Keratinocyte (primary cell): ENCODE measurements around the gene ZNF214. TPM values are rescaled to one million over a fixed set of nuclear protein-coding genes. Genes with fewer than 3 reads are reported as not detected.
"Not testable (repeated sequence)": the region's sequence is repeated elsewhere in the genome, so short reads cannot be mapped to it uniquely, and the experiment has no call there.

Experiments
- DNase-seq: peaks from one replicate; pipeline ENCODE4 v3.0.0-alpha.2; 2011; ENCODE audit warnings: low read depth, missing footprints, low spot score
- FAIRE-seq: peaks from 2 replicates; lab custom pipeline; 2011; peaks lifted over from hg19 to GRCh38; lab: Jason Lieb, UNC
- H2AFZ ChIP-seq: 2 replicates; pipeline ENCODE4 v1.6.0; 2012; ENCODE audit warnings: low read length, control low read depth, inconsistent platforms; ENCODE audit not compliant: control insufficient read depth
- H3K27ac ChIP-seq: 2 replicates; pipeline ENCODE4 v1.5.1; 2011; ENCODE audit warnings: low read length; ENCODE audit not compliant: control insufficient read depth, insufficient read depth
- H3K27me3 ChIP-seq: 3 replicates; pipeline ENCODE4 v1.6.0; 2011; ENCODE audit warnings: low read length; ENCODE audit not compliant: control insufficient read depth, insufficient read depth; ENCODE audit errors: extremely low read depth
- H3K36me3 ChIP-seq, 2 experiments: 2 replicates in 1 of 2; 3 replicates in 1 of 2; pipeline ENCODE4 v1.5.1; 2011; ENCODE audit warnings: low read length in 2 of 2, mild to moderate bottlenecking in 1 of 2; ENCODE audit not compliant: control insufficient read depth in 2 of 2, insufficient read depth in 2 of 2; ENCODE audit errors: extremely low read depth in 1 of 2
- H3K4me1 ChIP-seq: 3 replicates; pipeline ENCODE4 v1.5.1; 2011; ENCODE audit warnings: low read length; ENCODE audit not compliant: control insufficient read depth, insufficient read depth; ENCODE audit errors: extremely low read depth
- H3K4me2 ChIP-seq: 3 replicates; pipeline ENCODE4 v1.6.0; 2011; ENCODE audit warnings: low read depth, low read length; ENCODE audit not compliant: control insufficient read depth, insufficient read depth; ENCODE audit errors: extremely low read depth
- H3K4me3 ChIP-seq, 3 experiments: fragments of 200-600 bp in 1 of 3; sonication (generic) in 1 of 3; 2 replicates in 2 of 3; 3 replicates in 1 of 3; pipeline ENCODE4 v1.5.1; 2011 to 2016; ENCODE audit warnings: low read length in 3 of 3, mild to moderate bottlenecking in 3 of 3, control low read depth in 2 of 3, inconsistent platforms in 1 of 3, low read depth in 1 of 3, mixed read lengths in 1 of 3, mixed run types in 1 of 3, moderate library complexity in 1 of 3; ENCODE audit not compliant: control insufficient read depth in 2 of 3, insufficient read depth in 2 of 3; ENCODE audit errors: extremely low read depth in 1 of 3
- H3K79me2 ChIP-seq: 2 replicates; pipeline ENCODE4 v1.6.0; 2012; ENCODE audit warnings: low read length; ENCODE audit not compliant: control insufficient read depth, insufficient read depth
- H3K9ac ChIP-seq: 3 replicates; pipeline ENCODE4 v1.6.0; 2011; ENCODE audit warnings: low read length; ENCODE audit not compliant: control insufficient read depth, insufficient read depth; ENCODE audit errors: extremely low read depth
- H3K9me1 ChIP-seq: 3 replicates; pipeline ENCODE4 v1.6.0; 2011; ENCODE audit warnings: low read length; ENCODE audit not compliant: control insufficient read depth, insufficient read depth; ENCODE audit errors: extremely low read depth
- H3K9me3 ChIP-seq: 2 replicates; pipeline ENCODE4 v1.5.1; 2012; ENCODE audit warnings: low read depth, low read length; ENCODE audit not compliant: control insufficient read depth
- H4K20me1 ChIP-seq: 3 replicates; pipeline ENCODE4 v1.6.0; 2011; ENCODE audit warnings: low read length; ENCODE audit not compliant: control insufficient read depth, insufficient read depth; ENCODE audit errors: extremely low read depth
- CTCF ChIP-seq, 3 experiments: IDR thresholded peaks in 1 of 3; conservative IDR thresholded peaks in 1 of 3; optimal IDR thresholded peaks in 1 of 3; 2 replicates in 2 of 3; 3 replicates in 1 of 3; pipeline versions ENCODE3 to v1.5.1; 2011; ENCODE audit warnings: low read length in 3 of 3, mild to moderate bottlenecking in 3 of 3, moderate library complexity in 2 of 3, control low read depth in 1 of 3, inconsistent platforms in 1 of 3; ENCODE audit not compliant: insufficient read depth in 2 of 3; ENCODE audit errors: extremely low read depth in 1 of 3
- EZH2 ChIP-seq: IDR thresholded peaks from one replicate; pipeline ENCODE4 v1.6.1; 2012; ENCODE audit warnings: inconsistent platforms, mild to moderate bottlenecking, low read length, moderate library complexity
- dilution Hi-C: fragments of 300-500 bp; cut with MboI; formaldehyde crosslinking; loops from one replicate; pipeline ENCODE4 v1.7.0; 2020; ENCODE audit warnings: low sequenced_read_pairs; ENCODE audit not compliant: extremely low pct_ligation_motif_present
- polyA plus RNA-seq, 5 experiments: library from polyadenylated mRNA; depleted of rRNA in 3 of 5; stranded (reverse) in 3 of 5; stranded (forward) in 1 of 5; unstranded in 1 of 5; fragments of >200 nt; gene quantifications; 1 replicate in 1 of 5; 2 replicates in 3 of 5; 3 replicates in 1 of 5; pipeline versions ENCODE4 v1.2.1 to v1.2.3, GENCODE V29; 2011 to 2012; ENCODE audit warnings: missing spikeins in 2 of 5, low read depth in 1 of 5, low replicate concordance in 1 of 5

Gene ZNF214
- polyA plus RNA-seq, 1 donor (not counting 4 experiments of a cell fraction or from before 2014, with no cell fraction given), result 1.1 TPM

GRCh38 chr11:6962141-6962540 is 58.0 kb downstream of the ZNF214 start:
- H3K4me1 ChIP-seq, result no peaks in the 10 kb centered on the region

GRCh38 chr11:6954248-6954647 is 65.9 kb downstream of the ZNF214 start:
- dilution Hi-C loops, FAIRE-seq, H2AFZ ChIP-seq, DNase-seq, H3K4me2 ChIP-seq, H3K27ac ChIP-seq, H4K20me1 ChIP-seq, H3K4me3 ChIP-seq, H3K9me1 ChIP-seq, H3K9ac ChIP-seq, H3K36me3 ChIP-seq, H3K9me3 ChIP-seq, H3K27me3 ChIP-seq, H3K79me2 ChIP-seq, H3K4me1 ChIP-seq: not testable (repeated sequence)

More at GRCh38 chr11:6962141-6962540, 58.0 kb downstream of the ZNF214 start:
- H3K9me1 ChIP-seq, result no peaks in the 10 kb centered on the region
- no peaks in the 10 kb centered on the region for H3K79me2 ChIP-seq
- no peak overlapping the region for H2AFZ ChIP-seq
- TF ChIP-seq EZH2, result no peak
- TF ChIP-seq CTCF (optimal IDR thresholded peaks at IDR 0.05 in 1 of 3, IDR thresholded peaks at IDR 0.05 in 1 of 3, conservative IDR thresholded peaks at IDR 0.05 in 1 of 3; ENCODE audit: extremely low read depth in 1 of 3, insufficient read depth in 2 of 3, low read length in 3 of 3), result no peak
- dilution Hi-C loops, result no loop called here
- FAIRE-seq, result no peak
- no peaks in the 10 kb centered on the region for H4K20me1 ChIP-seq
- no peak overlapping the region for H3K27ac ChIP-seq
- H3K4me2 ChIP-seq, result no peak overlapping the region
- peaks cover 2% of the 10 kb centered on the region for H3K9me3 ChIP-seq
- no peaks in the 10 kb centered on the region for H3K27me3 ChIP-seq
- peaks cover 0 to 1% of the 10 kb centered on the region in 2 experiments for H3K36me3 ChIP-seq
- H3K4me3 ChIP-seq, result no peak overlapping the region
- no peak for DNase-seq
- H3K9ac ChIP-seq, result no peak overlapping the region

Other genes with a start within 250 kb of the ZNF214 start
- 0.04 to 0.11 TPM (median 0.08 TPM) in 3 replicates for gene OR2AG2, start 248.4 kb downstream of the ZNF214 start, polyA plus RNA-seq
- gene OR2AG1, start 237.3 kb downstream of the ZNF214 start, polyA plus RNA-seq, result not detected in 3 replicates
- gene OR6A2, start 220.7 kb downstream of the ZNF214 start, polyA plus RNA-seq, result 0.05 to 0.09 TPM in 2 of 3 replicates, not detected in the other
- gene OR10A5, start 174.7 kb downstream of the ZNF214 start, polyA plus RNA-seq, result not detected in 3 replicates
- not detected in 3 replicates for gene OR10A2, start 157.3 kb downstream of the ZNF214 start, polyA plus RNA-seq
- gene OR10A4, start 143.7 kb downstream of the ZNF214 start, polyA plus RNA-seq, result not detected in 3 replicates
- gene OR2D2, start 127.8 kb downstream of the ZNF214 start, polyA plus RNA-seq, result 0.10 to 0.14 TPM in 2 of 3 replicates, not detected in the other
- gene OR2D3, start 99.3 kb downstream of the ZNF214 start, polyA plus RNA-seq, result not detected in 3 replicates
- 3.3 to 6.1 TPM (median 5.3 TPM) in 3 replicates for gene ZNF215, start 93.9 kb downstream of the ZNF214 start, polyA plus RNA-seq
- 0.03 TPM in 2 of 3 replicates, not detected in the other for gene NLRP14, start 133 bp upstream of the ZNF214 start, polyA plus RNA-seq
- not detected in 3 replicates for gene RBMXL2, start 68.7 kb upstream of the ZNF214 start, polyA plus RNA-seq
- gene SYT9, start 231.6 kb upstream of the ZNF214 start, polyA plus RNA-seq, result not detected in 3 replicates